ENCODE measurements around the gene FPR3.

DNA sequence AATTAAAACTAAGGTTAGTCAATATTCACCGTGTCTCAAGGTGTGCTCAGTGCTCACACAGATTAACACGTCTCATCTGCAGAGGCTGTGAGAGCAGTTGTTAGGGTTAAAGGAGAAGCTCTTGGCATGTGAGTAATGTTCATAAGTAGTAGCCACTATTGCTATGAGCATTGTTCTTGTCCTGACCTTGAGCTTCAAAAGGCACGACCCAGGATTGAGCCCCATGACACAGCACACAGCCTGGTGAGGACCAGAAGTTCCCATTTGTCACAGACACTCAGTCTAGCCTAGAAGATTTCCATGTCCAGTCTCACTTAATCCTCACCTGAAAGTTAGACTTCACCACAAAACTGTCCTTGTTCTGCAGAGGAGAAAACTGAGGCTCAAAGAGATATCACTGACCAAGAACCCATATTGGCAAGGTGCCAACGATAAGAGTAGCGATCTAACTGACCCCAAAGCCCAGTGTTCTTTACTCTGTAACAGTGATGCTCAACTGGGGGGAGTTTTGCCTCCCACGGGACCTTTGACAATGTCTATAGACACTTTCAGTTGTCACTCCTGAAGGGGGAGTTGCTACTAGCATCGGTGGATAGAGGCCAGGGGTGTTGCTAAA lies 26.0 kb downstream of the FPR3 start:
- TF ChIP-seq, protein P1, sequence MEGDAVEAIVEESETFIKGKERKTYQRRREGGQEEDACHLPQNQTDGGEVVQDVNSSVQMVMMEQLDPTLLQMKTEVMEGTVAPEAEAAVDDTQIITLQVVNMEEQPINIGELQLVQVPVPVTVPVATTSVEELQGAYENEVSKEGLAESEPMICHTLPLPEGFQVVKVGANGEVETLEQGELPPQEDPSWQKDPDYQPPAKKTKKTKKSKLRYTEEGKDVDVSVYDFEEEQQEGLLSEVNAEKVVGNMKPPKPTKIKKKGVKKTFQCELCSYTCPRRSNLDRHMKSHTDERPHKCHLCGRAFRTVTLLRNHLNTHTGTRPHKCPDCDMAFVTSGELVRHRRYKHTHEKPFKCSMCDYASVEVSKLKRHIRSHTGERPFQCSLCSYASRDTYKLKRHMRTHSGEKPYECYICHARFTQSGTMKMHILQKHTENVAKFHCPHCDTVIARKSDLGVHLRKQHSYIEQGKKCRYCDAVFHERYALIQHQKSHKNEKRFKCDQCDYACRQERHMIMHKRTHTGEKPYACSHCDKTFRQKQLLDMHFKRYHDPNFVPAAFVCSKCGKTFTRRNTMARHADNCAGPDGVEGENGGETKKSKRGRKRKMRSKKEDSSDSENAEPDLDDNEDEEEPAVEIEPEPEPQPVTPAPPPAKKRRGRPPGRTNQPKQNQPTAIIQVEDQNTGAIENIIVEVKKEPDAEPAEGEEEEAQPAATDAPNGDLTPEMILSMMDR (IDR thresholded peaks at IDR 0.05): no peak
- no peak for TF ChIP-seq POLR2A (IDR thresholded peaks at IDR 0.05)
